GM19043 (cell line): ENCODE data around the gene WDR77.

Experiments used
- ATAC-seq: cut with Tn5 transposase; IDR thresholded peaks from one replicate; pipeline ENCODE4 v1.9.1; 2021; ENCODE audit warnings: low read depth; ENCODE audit not compliant: unreplicated experiment

WDR77 gene

DNA sequence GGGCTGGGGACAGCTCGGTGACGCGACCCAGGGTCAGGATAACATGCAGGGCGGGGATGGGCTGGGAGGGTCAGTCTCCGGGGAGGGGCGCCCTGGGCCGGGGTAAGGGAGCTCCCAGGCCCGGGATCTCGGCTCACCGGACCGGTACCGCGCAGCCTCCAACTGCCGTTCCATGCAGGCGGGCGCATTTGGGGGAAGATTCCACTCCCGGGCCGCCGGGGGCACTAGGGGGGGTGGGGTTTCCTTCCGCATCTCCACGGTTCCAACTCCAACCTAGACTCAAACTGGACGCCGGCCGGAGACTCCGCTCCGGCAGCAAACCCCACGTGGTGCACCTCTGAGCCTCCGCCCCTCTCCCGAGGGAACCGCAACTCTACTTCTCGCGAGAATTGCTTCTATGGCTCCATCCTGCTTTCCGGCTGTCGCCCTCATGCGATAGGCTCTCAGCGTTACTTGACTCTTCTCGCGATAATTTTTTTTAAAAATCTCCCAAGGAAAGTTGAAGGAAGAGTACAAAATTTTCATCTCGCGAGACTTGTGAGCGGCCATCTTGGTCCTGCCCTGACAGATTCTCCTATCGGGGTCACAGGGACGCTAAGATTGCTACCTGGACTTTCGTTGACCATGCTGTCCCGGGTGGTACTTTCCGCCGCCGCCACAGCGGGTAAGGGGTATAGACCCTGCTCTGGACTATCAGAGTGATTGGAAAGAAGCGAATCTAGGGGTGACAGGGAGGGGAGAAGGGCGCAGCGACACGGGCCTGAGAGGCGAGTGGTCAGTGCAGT is at the start of gene WDR77, which contains the start of gene ATP5PB:
Gene WDR77 (minus strand): TSS at position 339 of the 785 bp plus-strand sequence. CDS start 87 bp downstream, at position 252.
Gene ATP5PB (plus strand): TSS at position 547 of the 785 bp plus-strand sequence. CDS start 78 bp downstream, at position 625.
- ATAC-seq, result peak; percentile 87

GRCh38 chr1:111497592-111497991 is 48.5 kb upstream of the WDR77 start:
- no peak for ATAC-seq

GRCh38 chr1:111496398-111496797 is 47.3 kb upstream of the WDR77 start:
- ATAC-seq, result no peak

DNA sequence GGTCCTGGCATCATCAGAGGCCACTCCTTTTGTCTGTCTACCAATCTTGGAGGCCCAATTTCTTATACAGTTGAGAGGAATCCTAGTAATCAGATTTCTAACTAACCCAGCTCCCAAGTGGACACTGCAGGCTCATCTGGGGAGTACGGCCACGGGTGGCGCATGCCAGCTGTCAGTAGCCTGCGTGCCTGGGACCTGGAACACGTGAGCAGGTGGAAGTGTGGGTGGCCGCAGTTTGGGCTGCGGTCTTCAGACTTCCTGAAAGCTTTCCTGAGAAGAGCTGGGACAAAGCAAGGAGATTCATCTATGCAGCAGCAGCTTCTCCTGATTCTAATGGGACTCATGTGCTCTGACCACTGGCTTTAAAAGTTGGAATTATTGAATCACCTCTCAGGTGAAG is 42.0 kb upstream of the WDR77 start:
- ATAC-seq, result no peak

GRCh38 chr1:111490220-111490619 is 41.2 kb upstream of the WDR77 start:
- no peak for ATAC-seq

GRCh38 chr1:111489604-111490003 is 40.5 kb upstream of the WDR77 start:
- no peak for ATAC-seq

- no peak for ATAC-seq
These were observed 39.6 kb upstream of the WDR77 start for GRCh38 chr1:111488669-111489068.

GRCh38 chr1:111487133-111487532 is 38.1 kb upstream of the WDR77 start:
- ATAC-seq, result no peak

- ATAC-seq, result no peak
These were observed 37.4 kb upstream of the WDR77 start for GRCh38 chr1:111486431-111486830.

- ATAC-seq, result no peak
These were observed 35.5 kb upstream of the WDR77 start for GRCh38 chr1:111484391-111485026.

- ATAC-seq, result no peak
These were observed 34.8 kb upstream of the WDR77 start for GRCh38 chr1:111483876-111484275.

DNA sequence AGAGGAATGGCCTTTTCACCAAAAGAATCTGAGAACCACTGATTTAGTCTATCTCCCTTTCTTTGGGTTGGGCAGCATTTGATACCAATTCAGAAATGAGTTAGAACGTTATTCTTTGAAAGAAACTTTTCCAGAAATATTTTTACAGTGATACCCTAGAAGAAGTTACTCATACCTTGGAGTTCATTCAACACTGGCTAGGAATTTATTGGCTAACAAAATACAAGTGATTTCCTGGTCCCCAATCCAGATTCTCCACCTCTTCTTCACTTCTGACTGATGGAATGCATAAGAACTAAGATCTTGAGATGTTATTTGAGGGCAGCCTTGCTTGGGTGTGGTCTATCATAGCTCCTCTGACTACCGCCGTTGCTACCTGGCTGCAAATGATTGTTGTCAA is 34.1 kb upstream of the WDR77 start:
- no peak for ATAC-seq

- no peak for ATAC-seq
These were observed 32.5 kb upstream of the WDR77 start for GRCh38 chr1:111481387-111482221.

DNA sequence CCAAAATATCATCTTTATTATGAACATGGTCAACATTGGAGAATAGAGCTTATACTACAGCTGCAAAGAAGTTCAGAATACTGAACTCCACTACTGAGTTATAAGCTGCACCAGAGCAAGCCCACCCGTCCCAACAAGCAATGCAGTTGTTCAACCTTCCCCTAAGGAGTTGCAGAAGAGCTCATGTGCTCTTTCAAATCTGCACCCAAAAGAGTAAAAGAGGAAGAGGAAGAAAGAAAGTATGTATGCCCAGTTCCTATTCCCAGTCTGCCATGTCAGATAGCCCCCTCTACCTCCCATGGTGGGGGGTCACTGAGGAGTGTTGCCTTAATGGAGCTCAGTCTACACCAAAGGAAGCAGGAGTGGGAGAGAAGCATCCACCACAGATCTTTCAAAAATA is 31.6 kb upstream of the WDR77 start:
- no peak for ATAC-seq

DNA sequence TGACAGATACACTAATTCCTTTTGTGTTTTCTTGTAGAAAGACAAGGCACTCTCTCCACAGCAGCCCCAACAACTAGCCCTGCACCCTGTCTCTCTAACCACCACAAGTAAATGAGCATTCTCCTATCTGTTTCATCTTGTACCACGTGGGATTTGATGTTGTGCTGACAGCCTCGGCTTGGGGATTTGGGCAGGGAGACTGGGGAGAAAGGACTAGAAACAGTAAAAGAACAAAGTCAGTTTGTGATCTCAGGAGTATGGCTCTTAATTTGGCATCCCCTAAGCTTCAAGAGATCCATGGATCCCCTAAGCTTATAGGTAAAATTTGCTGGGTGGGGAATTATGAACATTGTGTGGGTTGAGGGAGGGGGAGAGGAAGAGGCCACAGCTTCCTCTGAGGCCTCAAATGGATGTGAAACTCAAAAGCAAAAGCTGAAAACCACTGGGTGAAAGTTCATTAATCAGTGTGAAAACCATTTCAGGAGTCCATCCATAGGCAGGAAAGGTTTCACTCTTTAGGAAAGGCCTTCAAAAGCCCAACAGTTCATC is 27.8 kb upstream of the WDR77 start:
- peak; percentile 55 for ATAC-seq

DNA sequence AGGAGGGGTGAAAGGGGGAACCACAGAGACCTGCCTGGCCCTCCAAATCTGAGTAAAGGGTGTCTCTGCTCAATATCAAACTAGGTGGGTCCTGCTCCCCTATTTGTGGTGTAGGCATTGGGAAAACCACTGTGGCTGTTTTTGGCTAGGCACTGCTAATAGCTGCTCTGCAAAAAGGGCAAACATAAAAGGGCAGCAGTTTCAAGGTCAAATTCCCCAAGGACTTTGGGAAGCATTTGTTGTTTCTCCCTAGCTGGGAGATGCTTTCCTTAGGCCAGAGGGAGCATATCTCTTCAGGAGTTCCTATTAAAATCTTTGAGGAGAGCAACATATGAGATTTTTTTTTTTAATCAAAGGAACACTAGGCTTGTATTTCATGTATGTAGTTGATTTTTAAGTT is 27.2 kb upstream of the WDR77 start:
- no peak for ATAC-seq

- ATAC-seq, result no peak
These were observed 26.6 kb upstream of the WDR77 start for GRCh38 chr1:111475701-111476100.

- no peak for ATAC-seq
These were observed 25.5 kb upstream of the WDR77 start for GRCh38 chr1:111474521-111474920.

DNA sequence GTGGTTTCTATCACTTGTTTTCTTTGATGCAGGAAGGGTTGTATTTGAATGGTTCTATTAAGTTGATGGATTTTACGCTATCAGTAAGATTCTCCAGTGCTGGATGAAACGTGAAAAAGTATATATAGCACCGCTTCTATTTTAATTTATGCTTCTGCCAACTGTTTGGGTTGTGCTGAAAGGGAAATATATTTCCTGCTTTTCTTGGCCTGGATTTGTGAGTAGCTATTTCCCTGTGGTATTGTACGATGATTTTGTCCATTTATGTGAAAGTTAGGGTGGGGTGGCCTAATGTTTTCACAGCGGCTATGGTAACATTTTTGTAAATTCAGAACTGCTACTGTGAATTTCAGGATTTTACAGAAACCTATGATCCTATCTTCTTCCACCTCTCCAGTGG is 25.1 kb upstream of the WDR77 start:
- ATAC-seq, result no peak

DNA sequence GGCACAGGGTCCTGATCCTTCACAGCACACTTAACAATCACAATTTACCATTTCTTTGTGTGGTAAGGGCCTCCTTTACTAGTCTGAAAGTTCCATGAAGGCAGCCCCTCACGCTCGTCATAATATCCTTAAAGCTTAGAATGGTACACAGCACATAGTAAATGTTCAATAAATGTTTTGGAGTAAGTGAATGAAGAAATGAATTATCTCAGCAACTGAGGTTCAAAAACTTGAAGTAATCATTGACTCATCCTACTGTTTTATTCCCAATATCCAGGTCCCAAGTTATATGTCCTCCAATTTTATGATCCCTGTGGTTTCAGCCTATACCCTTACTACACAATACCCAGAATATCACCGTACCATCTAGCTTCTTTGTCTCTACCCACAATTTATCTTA is 22.5 kb upstream of the WDR77 start:
- ATAC-seq, result no peak

- ATAC-seq, result no peak
These were observed 22.0 kb upstream of the WDR77 start for GRCh38 chr1:111471012-111471411.
